H9 (cell line): ENCODE data around the gene OMP. TPM values are rescaled to one million over a fixed set of nuclear protein-coding genes. Genes with fewer than 3 reads are reported as not detected.

ENCODE experiments used
- DNase-seq: peaks from one replicate; pipeline ENCODE4 v3.0.0-alpha.2; 2017
- H2AFZ ChIP-seq: one replicate; pipeline ENCODE4 v1.6.1; 2013; ENCODE audit warnings: mild to moderate bottlenecking, low read length, control low read depth, moderate library complexity
- H2AK5ac ChIP-seq: 2 replicates; pipeline ENCODE4 v1.6.1; 2013; ENCODE audit warnings: low read length, control low read depth, mixed read lengths; ENCODE audit not compliant: insufficient read length
- H2BK120ac ChIP-seq: one replicate; pipeline ENCODE4 v1.6.1; 2013; ENCODE audit warnings: low read depth, mild to moderate bottlenecking, low read length, control low read depth, inconsistent platforms; ENCODE audit not compliant: poor library complexity, severe bottlenecking
- H2BK12ac ChIP-seq: 2 replicates; pipeline ENCODE4 v1.6.1; 2013; ENCODE audit warnings: low read length, control low read depth, mixed read lengths, low read depth; ENCODE audit not compliant: insufficient read length
- H2BK15ac ChIP-seq: 2 replicates; pipeline ENCODE4 v1.6.1; 2013; ENCODE audit warnings: low read depth, low read length, control low read depth
- H2BK20ac ChIP-seq: one replicate; pipeline ENCODE4 v1.6.1; 2013; ENCODE audit warnings: low read depth, mild to moderate bottlenecking, low read length, control low read depth, inconsistent platforms; ENCODE audit not compliant: poor library complexity, severe bottlenecking
- H2BK5ac ChIP-seq: 2 replicates; pipeline ENCODE4 v1.6.1; 2013; ENCODE audit warnings: low read length, control low read depth, mixed read lengths; ENCODE audit not compliant: insufficient read length
- H3K14ac ChIP-seq: 2 replicates; pipeline ENCODE4 v1.6.1; 2013; ENCODE audit warnings: low read length, control low read depth; ENCODE audit not compliant: insufficient read depth
- H3K18ac ChIP-seq: 2 replicates; pipeline ENCODE4 v1.6.1; 2013; ENCODE audit warnings: low read depth, mild to moderate bottlenecking, mixed read lengths, low read length, control low read depth; ENCODE audit not compliant: insufficient read length
- H3K23ac ChIP-seq: 2 replicates; pipeline ENCODE4 v1.6.1; 2013; ENCODE audit warnings: low read length, control low read depth, mixed read lengths, low read depth; ENCODE audit not compliant: insufficient read length
- H3K23me2 ChIP-seq: 2 replicates; pipeline ENCODE4 v1.6.1; 2013; ENCODE audit warnings: low read depth, mild to moderate bottlenecking, mixed read lengths, low read length, control low read depth; ENCODE audit not compliant: insufficient read length, poor library complexity, severe bottlenecking
- H3K27ac ChIP-seq: 2 replicates; pipeline ENCODE4 v1.5.1; 2013; ENCODE audit warnings: low read length, control low read depth, mixed read lengths, low read depth; ENCODE audit not compliant: insufficient read length
- H3K27me3 ChIP-seq: 2 replicates; pipeline ENCODE4 v1.6.1; 2013; ENCODE audit warnings: low read length, control low read depth, inconsistent platforms; ENCODE audit not compliant: insufficient read depth
- H3K4ac ChIP-seq: 2 replicates; pipeline ENCODE4 v1.6.1; 2013; ENCODE audit warnings: low read depth, mild to moderate bottlenecking, control low read depth, inconsistent platforms, low read length, moderate library complexity
- H3K4me1 ChIP-seq: 2 replicates; pipeline ENCODE4 v1.6.1; 2013; ENCODE audit warnings: low read length, control low read depth, inconsistent platforms; ENCODE audit not compliant: insufficient read depth
- H3K4me2 ChIP-seq: 2 replicates; pipeline ENCODE4 v1.6.1; 2013; ENCODE audit warnings: low read length, control low read depth, mixed read lengths; ENCODE audit not compliant: insufficient read length, insufficient read depth
- H3K56ac ChIP-seq: 2 replicates; pipeline ENCODE4 v1.6.1; 2013; ENCODE audit warnings: low read depth, mild to moderate bottlenecking, mixed read lengths, low read length, control low read depth; ENCODE audit not compliant: insufficient read length
- H3K79me1 ChIP-seq: 2 replicates; pipeline ENCODE4 v1.6.1; 2013; ENCODE audit warnings: low read depth, mild to moderate bottlenecking, moderate library complexity, low read length, control low read depth, inconsistent platforms; ENCODE audit not compliant: insufficient read depth, poor library complexity, severe bottlenecking
- H3K79me2 ChIP-seq: 2 replicates; pipeline ENCODE4 v1.6.1; 2013; ENCODE audit warnings: low read length, control low read depth, inconsistent platforms; ENCODE audit not compliant: insufficient read depth
- H3K9ac ChIP-seq: 2 replicates; pipeline ENCODE4 v1.6.1; 2013; ENCODE audit warnings: low read length, control low read depth, mixed read lengths; ENCODE audit not compliant: insufficient read length; ENCODE audit errors: extremely low read depth
- H3K9me3 ChIP-seq: one replicate; pipeline ENCODE4 v1.6.1; 2013; ENCODE audit warnings: low read depth, low read length, inconsistent platforms; ENCODE audit not compliant: control insufficient read depth
- H3T11ph ChIP-seq: one replicate; pipeline ENCODE4 v1.6.1; 2013; ENCODE audit warnings: mild to moderate bottlenecking, low read length, control low read depth, inconsistent platforms
- H4K20me1 ChIP-seq: one replicate; pipeline ENCODE4 v1.6.1; 2013; ENCODE audit not compliant: control insufficient read depth, insufficient read length, insufficient read depth
- H4K5ac ChIP-seq: 2 replicates; pipeline ENCODE4 v1.6.1; 2013; ENCODE audit warnings: low read depth, mild to moderate bottlenecking, mixed read lengths, low read length, control low read depth; ENCODE audit not compliant: insufficient read length
- H4K8ac ChIP-seq: replicated peaks from 2 replicates; pipeline ENCODE4 v1.6.1; 2013; ENCODE audit warnings: low read length, control low read depth, mixed read lengths, low read depth; ENCODE audit not compliant: insufficient read length
- H4K91ac ChIP-seq: 2 replicates; pipeline ENCODE4 v1.6.1; 2013; ENCODE audit warnings: low read depth, mild to moderate bottlenecking, moderate library complexity, mixed read lengths, low read length, control low read depth; ENCODE audit not compliant: insufficient read length
- H3K27ac Mint-ChIP-seq, 3 experiments: 2 replicates in 2 of 3; 3 replicates in 1 of 3; pipeline ENCODE4 v1.8.0; 2020 to 2021; ENCODE audit warnings: mixed read lengths in 3 of 3, mild to moderate bottlenecking in 1 of 3, moderate library complexity in 1 of 3
- H3K27me3 Mint-ChIP-seq: 2 replicates; pipeline ENCODE4 v1.8.0; 2021; ENCODE audit warnings: low read depth, mild to moderate bottlenecking, moderate library complexity, mixed read lengths
- H3K36me3 Mint-ChIP-seq, 3 experiments: 2 replicates in 2 of 3; 3 replicates in 1 of 3; pipeline ENCODE4 v1.8.0; 2020 to 2021; ENCODE audit warnings: low read depth in 3 of 3, mixed read lengths in 3 of 3; ENCODE audit not compliant: insufficient read depth in 1 of 3
- H3K4me1 Mint-ChIP-seq, 2 experiments: 2 replicates each; pipeline ENCODE4 v1.8.0; 2020; ENCODE audit warnings: mixed read lengths in 2 of 2
- H3K4me3 Mint-ChIP-seq, 2 experiments: 2 replicates in 1 of 2; 3 replicates in 1 of 2; pipeline ENCODE4 v1.8.0; 2020 to 2021; ENCODE audit warnings: mild to moderate bottlenecking in 2 of 2, mixed read lengths in 2 of 2, moderate library complexity in 1 of 2
- H3K9me3 Mint-ChIP-seq, 2 experiments: 2 replicates in 1 of 2; 3 replicates in 1 of 2; pipeline ENCODE4 v1.8.0; 2020; ENCODE audit warnings: mild to moderate bottlenecking in 2 of 2, mixed read lengths in 2 of 2, moderate library complexity in 1 of 2
- WGBS: extraction: QIAGEN DNeasy Blood & Tissue Kit; methylation state at CpG from one replicate; pipeline ENCODE4 v1.1.7; 2013; ENCODE audit warnings: missing lambda C conversion rate, low lambda C conversion rate, mixed read lengths; ENCODE audit not compliant: insufficient read length; ENCODE audit errors: extremely low coverage; 5-methylcytosine and 5-hydroxymethylcytosine counted together
- total RNA-seq: library from RNA; stranded (reverse); gene quantifications from 2 replicates; pipeline ENCODE4 v1.2.1, GENCODE V29; 2021
- TF ChIP-seq, protein P1 (sequence below): fragments of 200-600 bp; sonication (generic); conservative IDR thresholded peaks from 3 replicates; pipeline ENCODE4 v1.8.0; 2021; ENCODE audit warnings: antibody characterized with exemption, mild to moderate bottlenecking

OMP gene
- total RNA-seq, 1 experiment from 2014 or later: not detected

DNA sequence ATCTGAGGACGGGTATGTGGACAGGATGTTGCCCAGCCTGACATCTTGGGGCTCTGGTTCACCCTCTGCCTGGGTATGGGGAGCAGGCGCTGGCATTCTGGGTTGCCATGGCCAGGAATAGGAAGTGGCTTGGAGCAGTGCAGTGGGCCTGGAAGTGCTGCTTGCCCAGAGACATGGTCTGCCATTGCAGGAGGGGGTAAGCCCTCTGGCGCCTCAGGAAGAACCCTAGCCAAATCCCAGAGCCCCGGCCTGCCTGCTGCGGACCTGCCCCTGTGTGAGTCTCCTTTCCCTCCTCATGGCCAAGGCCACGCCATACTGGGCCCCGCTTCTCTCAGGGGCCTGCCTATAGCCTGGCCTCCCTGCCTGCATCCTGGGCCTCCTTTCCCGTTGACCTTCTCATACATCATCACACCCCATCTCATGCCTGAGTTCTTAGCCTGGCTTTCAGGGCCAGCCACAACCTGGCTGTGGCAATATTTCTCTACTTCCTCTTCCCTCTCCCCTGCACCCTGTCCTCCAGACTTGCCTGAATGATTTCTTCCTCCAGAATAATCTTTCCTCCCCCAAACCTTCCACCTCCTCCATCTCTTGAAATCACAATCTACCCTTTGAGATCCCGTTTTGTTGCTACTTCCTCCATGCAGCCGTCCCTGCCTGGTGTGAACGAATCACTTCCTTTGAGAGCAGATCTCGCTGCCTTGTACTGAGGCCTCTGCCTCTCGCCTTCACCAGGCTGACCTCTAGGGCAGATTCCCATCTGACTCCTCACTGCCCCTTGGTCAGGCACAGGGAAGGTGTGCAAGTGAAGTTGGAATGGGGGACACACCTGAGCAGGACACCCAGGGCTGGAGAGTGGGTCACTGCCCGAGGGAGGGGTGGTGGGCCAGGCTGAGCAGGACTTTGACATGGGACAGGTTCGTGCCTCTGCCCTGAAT lies 30.7 kb upstream of the OMP start:
- Histone ChIP-seq H3K56ac (no peak overlapping the region), H3K4ac (no peak overlapping the region), H2BK15ac (no peak overlapping the region), H4K20me1 (no peaks in the 10 kb centered on the region), H3K23ac (no peak overlapping the region), H4K91ac (no peak overlapping the region), H3K23me2 (peaks cover 3% of the 10 kb centered on the region), H3K79me1 (no peaks in the 10 kb centered on the region), H3T11ph (no peak overlapping the region), H2BK5ac (no peak overlapping the region), H3K27me3 (no peaks in the 10 kb centered on the region), H3K18ac (no peak overlapping the region), H2BK20ac (no peak overlapping the region), H4K8ac (no peak overlapping the region), H3K4me1 (no peaks in the 10 kb centered on the region), H3K4me2 (no peak overlapping the region), H2BK12ac (no peak overlapping the region), H3K14ac (no peak overlapping the region), H2AK5ac (no peak overlapping the region), H2BK120ac (no peak overlapping the region), H3K27ac (no peak overlapping the region), H3K79me2 (0 out of 2 replicates have a peak, but pooled peaks cover 2% of the 10 kb centered on the region), H3K9ac (no peak overlapping the region), H2AFZ (no peak overlapping the region), H4K5ac (no peak overlapping the region), H3K9me3 (no peaks in the 10 kb centered on the region)
- Mint-ChIP-seq H3K36me3 (no peaks in the 10 kb centered on the region), H3K4me1 (peaks cover 15 to 17% of the 10 kb centered on the region in 2 experiments), H3K27me3 (peaks cover 6% of the 10 kb centered on the region), H3K27ac (peak overlapping the region in 1 of 3 experiments; percentile 20; a peak in 3 of 7 replicates), H3K9me3 (no peaks in the 10 kb centered on the region), H3K4me3 (no peak overlapping the region)
- no CpG with 5 or more reads among the region's 15 CpGs for WGBS
- DNase-seq: peak; percentile 24
- TF ChIP-seq, protein P1, sequence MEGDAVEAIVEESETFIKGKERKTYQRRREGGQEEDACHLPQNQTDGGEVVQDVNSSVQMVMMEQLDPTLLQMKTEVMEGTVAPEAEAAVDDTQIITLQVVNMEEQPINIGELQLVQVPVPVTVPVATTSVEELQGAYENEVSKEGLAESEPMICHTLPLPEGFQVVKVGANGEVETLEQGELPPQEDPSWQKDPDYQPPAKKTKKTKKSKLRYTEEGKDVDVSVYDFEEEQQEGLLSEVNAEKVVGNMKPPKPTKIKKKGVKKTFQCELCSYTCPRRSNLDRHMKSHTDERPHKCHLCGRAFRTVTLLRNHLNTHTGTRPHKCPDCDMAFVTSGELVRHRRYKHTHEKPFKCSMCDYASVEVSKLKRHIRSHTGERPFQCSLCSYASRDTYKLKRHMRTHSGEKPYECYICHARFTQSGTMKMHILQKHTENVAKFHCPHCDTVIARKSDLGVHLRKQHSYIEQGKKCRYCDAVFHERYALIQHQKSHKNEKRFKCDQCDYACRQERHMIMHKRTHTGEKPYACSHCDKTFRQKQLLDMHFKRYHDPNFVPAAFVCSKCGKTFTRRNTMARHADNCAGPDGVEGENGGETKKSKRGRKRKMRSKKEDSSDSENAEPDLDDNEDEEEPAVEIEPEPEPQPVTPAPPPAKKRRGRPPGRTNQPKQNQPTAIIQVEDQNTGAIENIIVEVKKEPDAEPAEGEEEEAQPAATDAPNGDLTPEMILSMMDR: no peak
